ENCODE measurements around the gene OR10H4.
"Not testable (repeated sequence)": the region's sequence is repeated elsewhere in the genome, so short reads cannot be mapped to it uniquely, and the experiment has no call there.

OR10H4 gene

GRCh38 chr19:15944401-15944800, 4.4 kb upstream of the OR10H4 start:
- no peak for DNase-seq (ENCODE audit: low spot score)

GRCh38 chr19:15945301-15945700, 3.5 kb upstream of the OR10H4 start:
- DNase-seq (ENCODE audit: low spot score) = no peak

GRCh38 chr19:15954820-15955219, 6.0 kb downstream of the OR10H4 start:
- DNase-seq (ENCODE audit: low spot score) = no peak

GRCh38 chr19:15962319-15962718, 13.5 kb downstream of the OR10H4 start:
- no peak for DNase-seq (ENCODE audit: low spot score)

DNA sequence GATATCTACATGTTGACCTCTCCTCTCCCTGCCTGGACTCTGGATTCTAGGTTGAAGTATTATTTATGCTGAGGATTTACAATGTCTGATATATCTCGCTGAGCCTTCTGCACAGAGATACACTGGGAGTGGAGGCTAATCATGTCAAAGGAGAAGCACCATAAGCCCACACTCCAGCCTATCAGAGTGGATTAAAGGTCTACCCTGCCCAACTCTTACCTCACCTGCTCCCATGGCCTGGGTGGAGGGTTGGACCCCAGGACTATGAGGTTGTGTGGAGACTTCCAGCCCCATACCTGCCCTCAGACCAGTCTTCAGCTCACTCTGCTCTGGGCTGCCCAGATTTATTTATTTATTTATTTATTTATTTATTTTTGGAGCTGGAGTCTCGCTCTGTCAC, 15.4 kb downstream of the OR10H4 start:
- DNase-seq (ENCODE audit: low spot score) = no peak

GRCh38 chr19:15971224-15971780, 22.5 kb downstream of the OR10H4 start:
- no peak for DNase-seq (ENCODE audit: low spot score)

GRCh38 chr19:15972043-15972442, 23.2 kb downstream of the OR10H4 start:
- not testable (repeated sequence) for DNase-seq (ENCODE audit: low spot score)

- DNase-seq (ENCODE audit: low spot score) = no peak
Measured at GRCh38 chr19:15974856-15975255, 26.0 kb downstream of the OR10H4 start.

DNA sequence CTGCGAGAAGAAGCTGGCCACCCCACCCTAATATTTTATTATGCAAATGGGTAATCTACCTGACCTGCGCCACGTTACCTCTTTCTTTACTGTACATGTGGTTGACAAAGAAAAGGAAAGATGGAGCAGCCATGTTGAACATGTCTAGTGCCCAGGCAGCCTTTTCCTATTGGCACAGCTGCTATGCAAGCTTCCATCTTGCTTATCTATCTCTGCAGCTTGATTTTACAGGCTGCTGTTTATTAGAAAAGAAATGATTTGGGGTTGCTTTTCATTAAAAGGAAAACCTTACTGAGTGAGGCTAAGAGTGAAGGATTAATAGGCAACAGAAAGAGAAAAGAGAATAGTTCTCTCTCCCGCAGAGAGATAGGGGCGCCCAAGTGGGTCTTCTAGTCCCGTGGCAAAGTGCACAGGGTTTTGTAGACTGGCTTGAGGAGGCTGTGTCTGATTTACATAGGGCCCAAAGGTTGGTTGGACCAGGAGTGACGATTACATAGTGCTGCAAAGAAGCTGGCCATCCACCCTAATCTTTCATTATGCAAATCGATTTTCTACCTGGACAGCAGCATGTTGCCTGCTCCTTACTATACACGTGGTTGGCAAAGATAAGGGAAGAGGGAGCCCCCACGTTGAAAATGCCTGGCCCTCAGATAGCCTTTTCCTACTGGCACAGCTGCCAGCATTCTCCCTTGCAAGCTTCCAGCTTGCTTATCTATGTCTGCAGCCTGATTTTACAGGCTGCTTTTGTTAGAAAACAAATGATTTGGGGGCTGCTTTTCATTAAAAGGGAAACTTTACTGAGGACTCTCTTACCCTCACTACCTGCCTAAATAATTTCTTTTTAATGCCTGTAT, 28.3 kb downstream of the OR10H4 start:
- DNase-seq (ENCODE audit: low spot score) = no peak

GRCh38 chr19:15977690-15978089, 28.9 kb downstream of the OR10H4 start:
- DNase-seq (ENCODE audit: low spot score) = no peak

DNA sequence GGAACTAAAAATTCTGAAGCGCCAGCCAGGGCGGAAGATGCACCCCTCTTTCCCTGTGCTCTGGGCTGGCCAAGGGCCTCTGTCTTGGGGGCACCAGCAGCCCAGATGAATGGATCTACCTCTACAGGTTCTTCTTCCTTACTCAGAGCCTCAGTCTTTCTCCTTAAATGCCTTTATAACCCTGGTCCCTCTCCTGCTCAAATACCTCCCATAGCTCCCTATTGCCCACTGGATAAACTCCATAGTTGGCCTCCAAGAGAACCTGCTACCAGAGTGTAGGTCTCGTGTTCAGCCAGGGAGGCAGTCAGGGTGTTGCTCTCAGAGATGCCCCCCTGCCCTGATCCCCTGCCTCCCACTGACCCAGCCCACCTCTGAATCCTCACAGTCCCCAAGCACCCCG, 30.5 kb downstream of the OR10H4 start:
- no peak for DNase-seq (ENCODE audit: low spot score)

DNA sequence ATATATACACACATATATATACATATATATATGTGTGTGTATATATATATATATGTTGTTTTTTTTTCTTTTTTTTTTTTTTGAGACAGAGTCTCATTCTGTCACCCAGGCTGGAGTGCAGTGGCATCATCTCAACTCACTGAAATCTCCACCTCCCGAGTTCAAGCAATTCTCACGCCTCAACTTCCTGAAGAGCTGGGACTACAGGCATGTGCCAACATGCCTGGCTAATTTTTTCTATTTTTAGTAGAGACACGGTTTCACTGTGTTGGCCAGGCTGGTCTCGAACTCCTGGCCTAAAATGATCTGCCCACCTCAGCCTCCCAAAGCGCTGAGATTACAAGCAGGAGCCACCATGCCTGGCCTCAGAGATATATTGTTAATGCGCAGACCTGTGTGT, 37.0 kb downstream of the OR10H4 start:
- not testable (repeated sequence) for DNase-seq (ENCODE audit: low spot score)

- DNase-seq (ENCODE audit: low spot score) = no peak
Measured at GRCh38 chr19:15986701-15987100, 37.9 kb downstream of the OR10H4 start.

DNA sequence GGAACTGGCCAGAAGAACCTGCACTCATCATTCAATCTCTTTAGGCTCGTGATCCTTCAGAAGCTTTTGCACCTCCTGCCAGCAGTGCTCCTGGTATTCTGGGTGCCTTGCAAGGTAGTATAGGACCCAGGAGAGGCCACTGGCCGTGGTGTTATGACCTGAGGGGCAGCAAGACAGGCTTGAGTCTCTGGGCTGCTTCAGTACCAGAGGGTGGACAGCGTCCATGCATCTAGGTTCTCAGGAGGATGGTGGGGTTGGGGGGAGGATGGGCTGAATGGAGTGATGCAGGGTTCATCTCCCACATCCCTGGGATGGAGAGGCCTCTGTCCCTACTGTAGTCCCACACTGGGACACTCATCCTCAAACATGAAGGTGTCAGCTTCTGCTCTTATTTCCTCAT, 41.1 kb downstream of the OR10H4 start:
- no peak for DNase-seq (ENCODE audit: low spot score)

DNA sequence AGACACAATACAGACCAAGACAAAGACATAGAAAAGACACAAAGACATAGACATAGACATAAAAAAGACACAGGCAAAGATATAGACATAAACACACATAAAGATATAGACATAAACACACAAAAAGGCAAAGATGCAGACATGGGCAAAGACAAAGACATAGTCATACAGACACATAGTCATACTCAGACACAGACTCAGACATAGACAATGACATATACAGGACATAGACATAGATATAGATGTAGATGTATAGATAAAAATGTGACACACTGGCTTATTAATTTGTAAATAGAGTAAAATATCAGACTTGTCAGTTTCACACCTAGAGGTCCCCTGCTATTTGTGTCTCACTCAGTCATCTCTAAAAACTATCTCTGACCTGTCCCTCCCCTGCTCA, 42.8 kb downstream of the OR10H4 start:
- no peak for DNase-seq (ENCODE audit: low spot score)

- DNase-seq (ENCODE audit: low spot score) = no peak
Measured at GRCh38 chr19:15992014-15992413, 43.2 kb downstream of the OR10H4 start.

DNA sequence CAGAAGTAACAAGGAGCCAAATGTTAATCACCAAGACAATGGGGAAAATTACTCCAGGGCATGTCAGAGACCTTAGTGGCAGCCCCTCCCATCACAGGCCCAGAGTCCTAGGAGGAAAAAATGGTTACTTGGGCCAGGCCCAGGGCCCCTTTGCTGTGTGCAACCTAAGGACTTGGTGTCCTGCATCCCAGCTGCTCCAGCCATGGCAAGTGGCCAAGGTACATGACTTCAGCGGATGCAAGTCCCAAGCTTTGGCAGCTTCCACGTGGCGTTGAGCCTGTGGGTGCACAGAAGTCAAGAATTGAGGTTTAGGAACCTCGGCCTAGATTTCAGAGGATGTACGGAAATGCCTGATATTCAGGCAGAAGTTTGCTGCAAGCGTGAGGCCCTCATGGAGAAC, 46.7 kb downstream of the OR10H4 start:
- DNase-seq (ENCODE audit: low spot score) = no peak

DNA sequence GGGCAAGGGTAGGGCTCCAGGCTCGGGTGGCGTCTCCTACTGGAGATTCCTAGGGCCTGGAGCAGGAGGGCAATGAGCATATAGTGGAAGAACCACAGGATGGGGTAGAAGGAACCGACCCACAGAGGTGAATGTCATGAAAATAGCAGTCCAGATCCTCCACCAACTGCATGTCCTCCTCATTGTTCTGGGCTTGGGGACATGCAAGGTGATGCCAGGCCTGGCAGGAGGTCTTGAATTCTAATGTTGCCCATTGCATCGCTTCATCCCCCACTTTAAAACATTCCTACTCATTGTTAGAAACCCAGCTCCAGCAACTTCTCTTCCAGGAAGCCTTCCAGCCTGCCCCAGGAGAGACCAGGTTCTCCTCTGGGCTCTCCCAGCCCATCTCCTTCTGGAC, 49.4 kb downstream of the OR10H4 start:
- DNase-seq (ENCODE audit: low spot score) = no peak
